HuH-7 (cell line): ENCODE data around the gene NFKBIB.
"Not testable (repeated sequence)": the region's sequence is repeated elsewhere in the genome, so short reads cannot be mapped to it uniquely, and the experiment has no call there.

Source experiments
- DNase-seq: peaks from one replicate; pipeline ENCODE4 v3.0.0; 2011; ENCODE audit warnings: low spot score

Gene NFKBIB

DNA sequence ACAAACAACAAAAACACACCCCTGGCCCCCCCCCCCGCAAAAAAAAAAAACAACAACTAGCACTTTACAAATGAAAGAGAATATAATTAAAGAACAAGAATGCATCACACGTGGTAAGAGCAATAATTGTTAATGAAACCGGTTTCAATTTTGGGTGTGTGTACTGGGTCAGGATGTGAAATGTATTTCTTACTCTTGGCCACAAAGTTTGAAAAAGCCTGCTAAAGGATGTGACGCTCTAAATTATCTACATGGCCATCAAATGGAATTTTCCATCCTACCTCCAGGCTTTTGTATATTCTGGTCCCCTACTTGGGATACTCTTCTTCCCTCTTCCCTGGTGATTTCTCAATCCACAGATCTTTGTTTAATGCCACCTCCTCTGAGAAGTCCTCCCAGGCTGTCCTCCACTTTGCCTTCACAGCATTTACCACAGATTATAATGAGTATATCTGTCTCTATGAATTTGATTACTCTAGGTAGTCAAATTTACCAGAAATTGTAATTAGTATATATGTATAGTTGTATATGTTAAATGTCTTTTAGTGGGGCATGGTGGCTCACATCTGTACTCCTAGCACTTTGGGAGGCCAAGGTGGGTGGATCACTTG lies 28.7 kb downstream of the NFKBIB start:
- DNase-seq, result no peak

DNA sequence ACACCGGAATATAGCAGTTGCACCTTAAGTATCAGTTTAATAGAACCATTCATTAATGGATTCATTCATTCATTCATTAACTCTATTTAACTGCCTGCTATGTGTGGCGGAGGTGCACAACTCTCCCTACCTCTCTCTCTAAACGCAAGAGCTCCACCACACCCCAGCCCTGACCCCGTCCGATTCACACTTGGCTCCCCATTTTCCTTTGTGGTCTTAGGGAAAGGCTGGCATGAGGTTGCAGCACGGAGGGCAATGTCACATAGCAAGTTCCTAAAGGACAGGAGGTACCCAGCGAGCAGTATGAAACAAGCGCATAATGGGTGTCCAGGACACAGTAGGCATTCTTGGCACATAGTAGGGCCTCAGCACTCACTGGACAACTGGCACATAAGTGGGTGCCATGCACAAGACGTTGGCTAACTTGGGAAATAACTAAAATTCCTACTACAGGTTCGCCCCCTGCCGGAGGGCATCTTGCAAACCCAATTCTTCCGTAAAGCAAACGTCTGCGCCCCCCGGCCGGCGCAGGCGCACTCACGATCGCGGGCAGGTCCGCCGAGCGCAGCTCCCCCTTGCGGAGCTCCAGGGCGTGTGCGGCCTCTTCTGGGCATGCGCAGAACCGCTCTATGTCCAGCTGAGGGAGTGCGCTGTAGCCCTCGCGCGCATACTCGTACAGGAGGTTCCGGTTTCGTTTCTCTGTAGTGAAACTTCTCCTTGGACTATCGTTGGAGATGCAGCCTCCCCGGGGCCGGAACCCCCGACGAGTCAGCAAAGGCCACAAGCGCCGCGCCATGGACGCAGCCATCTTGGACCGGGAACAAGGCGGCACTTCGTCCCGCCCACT lies 30.4 kb downstream of the NFKBIB start, which contains the start of gene SARS2:
Gene SARS2 (minus strand): TSS at position 835 of the 847 bp plus-strand sequence. CDS start 27 bp downstream, at position 808.
- peak; percentile 97 for DNase-seq

DNA sequence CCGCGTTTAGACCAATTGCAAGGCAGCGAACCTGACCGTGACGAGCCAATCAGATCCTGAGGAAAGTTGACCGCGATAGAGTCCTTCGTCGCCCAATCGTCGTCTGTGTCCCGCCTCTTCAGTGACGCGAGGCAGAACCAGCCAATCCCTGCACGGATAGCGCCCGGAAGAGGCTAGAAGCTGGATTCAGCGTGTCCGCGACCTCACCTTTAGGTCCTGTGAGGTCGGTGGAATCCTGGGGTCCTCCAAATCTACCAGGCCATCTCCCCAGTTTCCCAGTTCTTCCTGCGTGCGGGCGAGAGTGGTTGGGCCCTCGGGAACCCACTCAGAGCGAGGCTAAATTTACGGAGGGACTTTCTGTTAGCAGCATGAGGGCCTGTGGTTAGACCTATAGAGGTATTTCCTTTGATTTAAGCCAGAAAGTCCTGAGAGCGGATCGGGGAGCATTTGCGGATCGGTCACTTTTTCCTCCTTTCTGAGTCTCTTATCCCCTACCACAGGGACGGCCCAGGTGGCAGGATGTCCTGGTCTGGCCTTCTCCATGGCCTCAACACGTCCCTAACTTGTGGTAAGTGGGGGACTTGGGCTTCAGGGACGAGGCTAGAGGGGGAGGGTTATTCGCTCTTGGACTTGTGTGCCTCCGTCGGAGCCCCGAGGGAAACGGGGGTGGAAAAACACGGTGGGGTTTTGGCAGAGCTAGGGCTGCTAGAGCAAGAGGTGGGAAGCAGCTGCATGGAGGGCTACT lies 31.2 kb downstream of the NFKBIB start, which contains the start of gene MRPS12:
Gene MRPS12 (plus strand): TSS at position 169 of the 745 bp plus-strand sequence. CDS start 351 bp downstream, at position 520.
- DNase-seq, result peak; percentile 100

DNA sequence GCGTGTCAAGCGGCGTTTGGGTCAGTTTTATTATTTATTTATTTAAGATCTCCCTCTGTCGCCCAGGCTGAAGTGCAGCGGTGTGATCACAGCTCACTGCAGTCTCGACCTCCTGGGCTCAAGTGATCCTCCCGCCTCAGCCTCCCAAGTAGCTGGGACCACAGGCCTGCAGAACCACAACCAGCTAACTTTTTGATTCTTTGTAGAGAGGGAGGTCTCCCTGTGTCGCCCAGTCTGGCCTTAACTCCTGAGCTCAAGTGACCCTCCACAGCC lies 31.7 kb downstream of the NFKBIB start:
- DNase-seq, result no peak

DNA sequence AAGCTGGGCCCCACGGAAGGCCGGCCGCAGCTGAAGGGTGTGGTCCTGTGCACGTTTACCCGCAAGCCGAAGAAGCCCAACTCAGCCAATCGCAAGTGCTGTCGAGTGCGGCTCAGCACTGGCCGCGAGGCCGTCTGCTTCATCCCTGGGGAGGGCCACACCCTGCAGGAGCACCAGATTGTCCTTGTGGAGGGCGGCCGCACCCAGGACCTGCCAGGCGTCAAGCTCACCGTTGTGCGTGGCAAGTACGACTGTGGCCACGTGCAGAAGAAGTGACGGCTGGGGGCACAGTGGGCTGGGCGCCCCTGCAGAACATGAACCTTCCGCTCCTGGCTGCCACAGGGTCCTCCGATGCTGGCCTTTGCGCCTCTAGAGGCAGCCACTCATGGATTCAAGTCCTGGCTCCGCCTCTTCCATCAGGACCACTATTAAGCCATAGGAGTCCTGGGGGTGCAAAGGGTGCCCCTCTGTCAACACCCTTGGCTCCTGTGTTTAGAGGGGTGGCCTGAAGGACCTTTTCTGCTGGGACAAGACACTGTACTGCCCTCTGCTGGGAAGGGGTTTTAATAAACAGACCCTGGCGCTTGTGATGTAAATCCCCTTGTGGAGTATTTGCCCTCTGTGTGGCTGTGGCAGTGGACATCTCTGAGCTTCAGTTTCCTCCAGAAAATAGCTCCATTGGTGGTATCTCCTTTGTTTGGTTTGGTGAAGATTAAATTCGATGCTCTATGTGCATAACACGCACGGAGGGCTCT lies 32.8 kb downstream of the NFKBIB start:
- DNase-seq, result peak; percentile 56

DNA sequence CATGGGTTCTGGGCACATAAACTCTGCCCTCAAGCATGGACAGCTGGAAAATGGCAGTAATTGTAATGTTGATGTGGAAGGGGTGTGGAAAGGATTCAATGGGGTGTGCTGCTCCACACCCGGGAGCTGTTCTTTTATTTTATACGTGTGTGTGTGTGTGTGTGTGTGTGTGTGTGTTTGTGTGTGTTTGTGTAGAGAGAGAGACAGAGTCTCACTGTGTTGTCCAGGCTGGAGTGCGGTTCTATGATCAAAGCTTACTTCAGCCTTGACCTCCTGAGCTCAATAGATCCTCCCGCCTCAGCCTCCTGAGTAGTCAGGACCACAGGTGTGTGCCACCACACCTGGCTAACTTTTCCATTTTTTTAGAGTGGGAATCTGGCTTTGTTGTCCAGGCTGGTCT lies 33.8 kb downstream of the NFKBIB start:
- DNase-seq, result peak; percentile 3

DNA sequence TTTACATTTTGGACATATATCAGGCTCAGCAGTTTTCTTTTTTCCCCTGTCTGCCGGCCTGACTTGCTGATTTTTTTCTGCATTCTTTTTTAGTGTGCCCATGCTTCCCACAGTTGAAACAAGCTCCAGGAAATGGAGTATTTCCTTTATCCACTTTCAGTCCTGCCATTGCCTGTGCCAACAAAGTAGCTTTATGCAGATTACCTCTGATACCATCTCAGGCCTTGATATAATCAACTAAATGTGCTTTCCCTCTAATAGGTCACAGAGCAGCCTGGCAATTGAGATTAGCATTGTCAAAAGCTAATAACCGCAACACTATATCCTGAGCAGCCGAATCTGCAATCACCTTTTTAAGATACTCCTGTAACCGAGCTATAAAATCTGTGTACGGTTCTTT lies 40.2 kb downstream of the NFKBIB start:
- no peak for DNase-seq

DNA sequence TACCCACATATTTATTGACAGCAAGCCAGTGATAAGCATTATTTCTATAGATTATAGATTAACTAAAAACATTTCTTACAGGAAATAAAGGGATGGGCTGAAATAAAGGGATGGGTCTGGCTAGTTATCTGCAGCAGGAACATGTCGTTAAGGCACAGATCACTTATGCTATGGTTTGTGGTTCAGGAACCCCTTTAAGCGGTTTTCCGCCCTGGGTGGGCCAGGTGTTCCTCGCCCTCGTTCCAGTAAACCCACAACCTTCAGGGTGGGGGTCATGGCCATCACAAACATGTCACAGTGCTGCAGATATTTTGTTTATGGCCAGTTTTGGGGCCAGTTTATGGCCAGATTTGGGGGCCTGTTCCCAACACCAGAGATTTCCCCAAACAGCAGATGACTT lies 41.7 kb downstream of the NFKBIB start:
- DNase-seq, result not testable (repeated sequence)

DNA sequence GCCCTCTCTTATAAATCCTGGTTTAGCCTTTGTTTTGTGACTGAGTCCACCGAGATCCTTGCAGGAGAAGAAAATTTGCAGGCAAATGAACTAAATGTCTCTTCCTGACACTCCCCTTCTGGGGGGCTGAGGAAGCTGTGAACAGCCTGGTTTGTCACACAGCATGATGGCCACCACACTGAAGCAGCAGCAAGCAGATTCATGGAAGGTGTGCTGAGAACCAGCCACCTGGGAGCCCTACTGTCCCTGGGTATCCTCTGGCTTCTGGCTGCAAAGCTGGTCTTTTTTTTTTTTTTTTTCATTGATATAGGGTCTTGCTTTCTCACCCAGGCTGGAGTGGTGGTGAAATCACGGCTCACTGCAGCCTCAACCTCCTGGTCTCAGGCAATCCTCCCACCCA lies 42.2 kb downstream of the NFKBIB start:
- DNase-seq, result no peak

DNA sequence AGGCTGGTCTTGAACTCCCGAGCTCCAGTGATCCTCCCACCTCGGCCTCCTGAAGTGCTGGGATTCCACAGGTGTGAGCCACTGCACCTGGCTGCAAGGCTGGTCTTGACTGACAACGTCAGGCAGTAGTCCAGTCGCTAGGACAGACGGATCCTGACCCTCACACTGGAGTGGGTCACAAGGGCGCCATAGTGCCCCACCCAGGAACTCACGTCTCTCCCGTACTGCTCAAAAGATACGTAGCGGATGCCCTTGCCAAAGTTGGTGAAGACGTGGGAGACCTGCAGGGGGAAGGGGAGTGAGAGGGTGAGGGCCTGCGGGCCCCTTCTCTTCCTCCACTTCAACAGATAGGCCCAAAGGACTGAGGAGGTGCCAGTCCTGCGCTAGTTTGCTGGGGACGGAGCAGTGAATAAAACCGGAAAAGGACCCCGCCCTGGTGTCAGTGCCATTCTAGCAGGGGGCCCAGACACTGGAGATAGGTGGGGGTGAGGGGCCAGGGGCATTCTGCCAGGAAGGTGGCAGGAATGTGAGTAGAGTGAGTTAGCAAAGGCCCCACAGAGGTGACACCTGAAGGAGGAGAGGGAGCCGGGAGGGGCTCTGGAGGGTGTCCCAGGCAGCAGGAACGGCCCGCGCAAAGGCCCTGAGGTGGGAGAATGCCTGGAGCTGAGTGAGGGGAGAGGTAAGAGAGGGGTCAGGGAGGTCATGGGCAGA lies 42.9 kb downstream of the NFKBIB start:
- no peak for DNase-seq

DNA sequence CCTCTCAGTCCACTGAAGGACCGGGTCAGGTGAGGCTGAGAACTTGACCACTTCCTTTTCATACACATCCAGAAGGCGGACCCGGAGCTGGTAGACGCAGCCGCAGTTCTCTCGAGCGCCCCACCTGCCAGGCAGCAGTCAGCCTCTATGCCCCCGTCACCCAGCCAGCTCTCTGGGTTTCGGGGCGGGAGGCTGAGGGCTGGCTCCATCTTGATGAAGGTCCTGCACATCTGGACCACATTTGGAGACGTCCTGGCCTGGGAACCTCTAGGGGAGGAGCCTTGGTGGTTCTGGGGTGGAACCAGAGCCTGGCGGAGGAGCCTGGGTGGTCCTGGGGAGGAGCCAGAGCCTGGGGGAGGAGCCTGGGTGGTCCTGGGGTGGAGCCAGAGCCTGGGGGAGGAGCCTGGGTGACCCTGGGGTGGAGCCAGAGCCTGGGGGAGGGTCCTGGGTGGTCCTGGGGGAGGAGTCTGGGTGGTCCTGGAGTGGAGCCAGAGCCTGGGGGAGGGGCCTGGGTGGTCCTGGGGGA lies 45.3 kb downstream of the NFKBIB start:
- no peak for DNase-seq

DNA sequence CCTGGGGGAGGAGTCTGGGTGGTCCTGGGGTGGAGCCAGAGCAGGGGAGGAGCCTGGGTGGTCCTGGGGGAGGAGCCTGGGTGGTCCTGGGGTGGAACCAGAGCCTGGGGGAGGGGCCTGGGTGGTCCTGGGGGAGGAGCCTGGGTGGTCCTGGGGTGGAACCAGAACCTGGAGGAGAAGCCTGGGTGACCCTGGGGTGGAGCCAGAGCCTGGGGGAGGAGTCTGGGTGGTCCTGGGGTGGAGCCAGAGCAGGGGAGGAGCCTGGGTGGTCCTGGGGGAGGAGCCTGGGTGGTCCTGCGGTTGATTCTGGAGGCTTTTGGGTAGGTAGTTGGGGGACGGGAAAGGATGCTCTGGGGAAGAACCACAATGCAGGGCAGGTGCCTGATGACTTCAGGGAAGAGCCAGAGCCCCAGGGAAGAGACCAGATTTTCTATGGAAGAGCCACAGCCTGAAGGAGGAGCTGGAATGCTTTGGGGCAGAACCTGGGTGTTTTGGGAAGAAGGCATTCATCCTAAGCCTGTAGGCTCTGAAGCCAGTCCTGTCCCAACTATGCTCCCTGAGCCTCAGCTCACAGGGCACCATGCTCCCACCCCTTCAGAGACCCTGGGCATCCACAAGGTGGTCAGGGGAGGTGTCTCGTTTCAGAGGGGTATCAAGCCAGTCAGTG lies 45.9 kb downstream of the NFKBIB start:
- no peak for DNase-seq

DNA sequence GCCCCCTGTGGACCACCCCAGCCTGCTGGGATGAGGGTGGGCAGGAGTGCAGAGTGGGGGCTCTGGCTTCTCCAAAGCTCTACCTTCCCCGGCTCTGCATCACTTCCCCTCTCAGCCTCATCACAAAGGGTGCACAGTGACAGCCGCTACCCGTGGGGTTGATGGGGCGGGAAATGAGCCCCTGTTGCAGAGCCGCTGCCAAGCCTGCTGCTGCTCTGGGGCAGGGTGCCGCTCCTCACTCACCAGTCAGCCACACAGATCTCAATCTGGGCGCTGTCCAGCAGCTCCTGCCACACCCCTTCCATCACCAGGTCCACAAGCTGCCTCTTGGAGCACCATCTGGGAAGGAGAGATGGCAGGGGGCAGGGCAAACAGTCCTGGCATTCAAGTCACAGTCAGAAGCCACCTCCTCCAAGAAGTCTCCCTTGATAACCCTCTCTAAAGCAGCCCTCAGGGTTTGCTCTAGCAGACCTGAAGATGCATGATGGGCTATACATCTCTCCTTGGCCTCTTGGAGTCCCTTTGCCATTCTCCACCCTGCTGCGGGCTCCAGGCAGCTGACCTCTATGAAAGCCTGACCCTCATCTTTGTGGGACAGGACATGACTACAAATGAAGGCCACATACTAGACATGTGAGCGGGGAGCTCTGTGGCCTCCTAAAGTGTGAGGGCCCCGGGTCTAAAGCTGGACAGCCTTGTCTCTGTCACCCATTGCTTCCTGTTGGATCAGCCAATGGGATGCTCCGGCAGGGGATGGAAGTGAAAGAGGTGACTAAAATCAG lies 46.7 kb downstream of the NFKBIB start:
- no peak for DNase-seq

DNA sequence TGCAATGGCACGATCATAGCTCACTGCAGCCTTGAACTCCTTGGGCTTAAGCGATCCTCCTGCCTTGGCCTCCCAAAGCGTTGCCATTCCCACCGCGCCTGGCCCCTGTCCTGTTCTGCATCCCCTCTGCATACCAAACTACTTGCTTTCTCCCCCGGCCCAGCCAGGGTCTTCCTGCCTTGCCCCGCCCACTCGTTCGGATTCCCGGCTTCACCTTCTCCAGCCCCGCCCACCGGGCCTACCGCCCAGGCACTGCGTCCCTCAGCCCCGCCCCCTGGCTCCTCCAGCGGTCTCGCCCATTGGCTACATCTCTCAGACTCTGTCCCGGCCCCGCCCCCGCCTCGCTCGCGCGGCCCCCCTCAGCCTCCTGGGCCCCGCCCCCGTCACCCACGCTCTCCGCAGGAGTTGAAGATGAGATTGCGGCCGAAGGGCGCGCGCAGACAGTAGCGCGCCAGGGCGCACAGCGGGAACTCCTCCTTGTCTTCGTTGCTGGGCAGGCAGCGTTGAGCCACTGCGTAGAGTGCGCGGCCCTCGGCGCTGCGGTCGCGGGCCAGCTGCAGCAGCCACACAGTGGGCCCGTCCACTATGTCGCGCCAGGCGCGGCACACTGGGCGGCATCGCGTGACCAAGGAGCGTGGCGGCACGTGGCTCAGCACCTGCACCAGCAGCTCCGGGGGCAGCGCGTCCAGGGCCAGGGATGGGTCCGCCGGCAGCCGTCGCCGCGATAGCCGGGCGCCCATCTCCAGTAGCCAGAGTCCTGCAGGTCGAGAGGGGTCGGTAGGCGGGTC lies 50.0 kb downstream of the NFKBIB start:
- no peak for DNase-seq

DNA sequence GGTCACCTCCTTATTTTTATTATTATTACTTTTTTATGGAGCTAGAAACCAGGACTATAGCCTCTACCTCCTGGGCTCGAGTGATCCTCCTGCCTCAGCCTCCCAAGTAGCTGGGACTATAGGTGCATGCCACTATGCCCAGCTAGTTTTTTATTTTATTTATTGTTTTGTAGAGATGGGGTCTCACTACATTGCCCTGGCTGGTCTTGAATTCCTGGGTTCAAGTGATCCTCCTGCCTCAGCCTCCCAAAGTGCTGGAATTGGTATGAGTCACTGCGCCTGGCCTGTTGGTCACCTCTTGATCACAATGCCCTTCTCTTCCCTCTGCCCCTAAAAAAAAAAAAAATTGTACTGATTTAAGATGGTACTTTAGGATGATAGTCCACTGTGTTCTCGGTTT lies 51.4 kb downstream of the NFKBIB start:
- DNase-seq, result no peak

DNA sequence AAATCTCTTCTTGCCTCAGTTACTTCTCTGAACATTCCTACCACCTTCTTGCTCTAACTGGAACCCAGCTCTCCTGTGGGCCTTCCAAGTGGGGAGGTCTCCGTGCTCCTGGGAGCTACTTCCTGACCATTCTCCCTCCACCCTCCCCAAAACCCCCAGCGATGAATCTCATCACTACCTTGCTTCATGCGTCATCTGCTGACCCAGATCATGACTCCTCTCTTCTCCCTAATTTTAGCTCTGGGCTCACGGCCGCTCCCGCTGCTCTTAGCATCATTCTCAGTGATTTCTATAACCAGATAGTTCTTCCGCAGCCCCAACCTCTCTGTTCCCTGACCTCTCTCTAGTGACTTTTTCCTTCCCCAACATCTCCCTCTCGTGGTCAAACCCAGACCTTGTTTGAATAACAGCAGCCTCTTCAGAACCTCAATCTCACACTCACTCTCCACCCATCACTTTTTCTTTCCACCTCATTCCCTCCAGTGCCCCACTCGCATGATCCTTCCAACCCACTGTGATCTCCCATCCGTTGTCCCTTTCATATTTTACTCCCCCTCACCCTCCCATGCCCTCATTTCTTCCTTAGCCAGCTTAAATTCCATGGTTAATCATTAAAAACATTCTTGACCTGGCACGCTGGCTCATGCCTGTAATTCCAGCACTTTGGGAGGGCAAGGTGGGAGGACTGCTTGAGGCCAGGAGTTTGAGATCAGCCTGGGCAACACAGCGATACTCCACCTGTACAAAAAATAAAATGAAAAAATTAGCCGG lies 52.8 kb downstream of the NFKBIB start:
- DNase-seq, result peak; percentile 83

DNA sequence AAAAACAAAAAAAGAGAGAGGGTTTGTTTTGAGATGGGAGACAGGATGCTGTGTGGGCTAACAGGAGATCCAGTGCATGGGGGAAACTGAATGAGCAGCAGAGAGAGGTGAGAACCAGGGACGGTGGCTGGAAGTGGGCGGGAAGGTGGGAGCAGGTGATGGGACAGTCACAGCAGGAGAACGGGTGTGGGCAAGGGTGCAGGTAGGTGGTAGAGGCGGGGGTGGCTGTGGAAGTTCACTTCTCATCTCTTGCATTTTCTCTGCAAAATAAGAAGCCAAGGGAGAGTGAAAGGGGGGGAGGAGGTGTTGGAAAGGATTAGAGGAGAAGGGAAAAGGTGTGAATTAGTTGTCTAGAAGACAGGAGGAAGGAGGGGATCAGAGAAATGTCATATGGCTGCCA lies 53.9 kb downstream of the NFKBIB start:
- no peak for DNase-seq

DNA sequence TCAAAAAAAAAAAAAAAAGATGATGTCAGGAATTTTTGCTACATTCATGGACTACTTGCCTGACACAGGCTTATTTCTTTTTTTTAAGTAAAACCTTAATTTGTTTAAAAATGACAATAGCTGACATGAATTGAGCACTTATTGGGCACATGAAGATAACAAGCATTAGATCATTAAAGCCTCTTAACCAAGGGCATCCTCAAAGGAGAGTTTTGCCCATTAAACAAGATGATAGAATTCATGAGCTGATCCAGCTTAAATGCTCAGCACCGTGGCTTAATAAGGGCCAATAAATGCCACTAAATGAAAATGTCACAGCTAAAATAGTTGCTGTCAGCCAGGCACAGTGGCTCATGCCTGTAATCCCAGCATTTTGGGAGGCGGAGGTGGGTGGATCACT lies 56.5 kb downstream of the NFKBIB start:
- DNase-seq, result no peak
